Activated CD8-positive, alpha-beta memory T cell treated with anti-CD3 and anti-CD28 coated beads, Interleukin-2, amount 50 U/mL, for 24 hours (primary cell): ENCODE measurements around the gene SNAI3.
A peak's percentile ranks its signal among the peaks of the same experiment; 100 is the strongest.

Experiments
- DNase-seq: peaks from one replicate; pipeline ENCODE4 v3.0.0-alpha.2; 2020; ENCODE audit errors: extremely low read depth

The SNAI3 gene

GRCh38 chr16:88651276-88651988, 34.9 kb downstream of the SNAI3 start:
- no peak for DNase-seq

DNA sequence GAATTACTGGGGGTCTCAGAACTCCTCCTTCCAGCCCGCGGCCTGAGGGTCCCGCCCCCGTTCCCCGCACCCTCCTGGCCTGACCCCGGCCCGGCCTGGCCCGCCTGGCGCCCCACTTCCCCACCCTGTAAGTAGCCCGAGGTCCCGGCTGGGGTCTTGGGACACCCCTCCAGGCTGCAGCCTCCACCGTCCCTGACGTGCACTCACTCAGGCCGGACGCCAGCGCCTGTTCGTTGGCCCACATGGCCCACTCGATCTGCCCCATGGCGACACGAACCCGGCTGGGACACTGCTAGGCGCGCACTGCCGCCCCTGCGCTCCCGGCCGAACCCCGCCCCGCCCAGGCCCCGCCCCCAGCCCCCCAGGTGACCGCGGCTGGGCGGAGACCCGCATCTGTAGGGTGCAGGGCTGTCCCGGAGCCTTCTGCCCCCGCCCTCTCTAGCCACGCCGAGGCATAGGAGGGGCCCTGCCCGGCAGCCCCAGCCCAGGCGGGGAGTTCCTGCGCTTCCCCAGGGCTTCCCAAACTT, 35.5 kb downstream of the SNAI3 start, which contains the start of gene CYBA:
Gene CYBA (minus strand): TSS at position 305 of the 527 bp plus-strand sequence. CDS start 40 bp downstream, at position 265.
- peak; percentile 57 for DNase-seq

DNA sequence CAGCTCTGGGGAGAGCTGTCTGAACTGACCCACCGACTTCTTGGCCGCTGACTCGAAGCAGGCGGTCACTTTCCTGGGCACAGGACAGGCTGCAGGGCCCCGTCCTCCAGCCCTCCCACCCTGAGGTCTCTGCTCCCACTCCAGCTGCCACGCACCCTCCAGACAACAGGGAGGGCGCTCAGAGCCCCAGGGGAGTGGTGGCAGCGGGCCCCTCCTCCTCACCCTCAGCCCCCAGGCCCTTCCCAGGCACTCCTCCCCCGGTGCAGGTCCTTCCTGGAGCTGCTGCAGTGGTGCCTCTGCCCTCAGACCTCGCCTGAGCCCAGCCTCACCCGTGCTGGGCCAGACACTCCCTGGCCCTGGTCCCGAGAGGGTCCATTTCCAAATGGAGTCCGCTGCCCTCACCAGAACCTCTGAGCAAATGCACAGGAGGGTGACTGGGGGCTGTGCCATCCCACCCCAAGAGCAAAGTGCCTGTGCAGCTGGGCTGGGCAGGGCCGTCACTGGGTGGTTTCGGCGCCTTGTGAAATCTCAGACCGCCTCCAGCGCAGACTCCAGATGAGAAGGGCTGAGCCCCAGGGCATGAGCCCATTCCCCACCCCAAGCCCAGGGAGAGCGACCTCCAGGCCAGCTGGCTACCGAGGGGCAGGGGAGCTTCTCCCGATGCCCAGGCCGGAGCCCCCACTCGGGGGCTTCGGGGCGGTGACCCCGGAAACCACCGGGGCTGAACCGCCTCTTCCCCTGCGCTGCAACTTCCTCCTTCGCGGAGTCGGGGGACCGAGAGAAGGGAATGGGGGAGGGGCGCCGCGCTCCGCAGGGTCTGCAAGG, 36.2 kb downstream of the SNAI3 start:
- no peak for DNase-seq

- no peak for DNase-seq
Observed at GRCh38 chr16:88649195-88649923, 36.9 kb downstream of the SNAI3 start.

GRCh38 chr16:88647178-88648070, 38.9 kb downstream of the SNAI3 start:
- no peak for DNase-seq

GRCh38 chr16:88646345-88647034, 39.8 kb downstream of the SNAI3 start:
- no peak for DNase-seq

- DNase-seq = no peak
Observed at GRCh38 chr16:88645941-88646340, 40.4 kb downstream of the SNAI3 start.

GRCh38 chr16:88645455-88645854, 40.9 kb downstream of the SNAI3 start:
- DNase-seq = no peak

DNA sequence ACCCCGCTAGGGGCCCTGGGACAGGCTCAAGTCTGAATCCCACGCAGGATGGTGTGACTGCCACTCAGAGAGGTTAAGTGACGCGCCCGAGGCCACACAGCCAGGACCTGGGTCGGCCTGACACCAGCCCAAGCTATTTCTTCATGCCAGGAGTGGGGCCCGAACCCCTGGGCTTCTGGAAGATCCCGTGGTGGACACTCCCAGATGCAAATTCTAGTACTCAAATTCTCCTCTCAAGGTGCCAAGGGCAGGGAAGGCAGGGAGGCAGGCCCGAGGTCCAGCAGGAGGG, 42.7 kb downstream of the SNAI3 start:
- no peak for DNase-seq

DNA sequence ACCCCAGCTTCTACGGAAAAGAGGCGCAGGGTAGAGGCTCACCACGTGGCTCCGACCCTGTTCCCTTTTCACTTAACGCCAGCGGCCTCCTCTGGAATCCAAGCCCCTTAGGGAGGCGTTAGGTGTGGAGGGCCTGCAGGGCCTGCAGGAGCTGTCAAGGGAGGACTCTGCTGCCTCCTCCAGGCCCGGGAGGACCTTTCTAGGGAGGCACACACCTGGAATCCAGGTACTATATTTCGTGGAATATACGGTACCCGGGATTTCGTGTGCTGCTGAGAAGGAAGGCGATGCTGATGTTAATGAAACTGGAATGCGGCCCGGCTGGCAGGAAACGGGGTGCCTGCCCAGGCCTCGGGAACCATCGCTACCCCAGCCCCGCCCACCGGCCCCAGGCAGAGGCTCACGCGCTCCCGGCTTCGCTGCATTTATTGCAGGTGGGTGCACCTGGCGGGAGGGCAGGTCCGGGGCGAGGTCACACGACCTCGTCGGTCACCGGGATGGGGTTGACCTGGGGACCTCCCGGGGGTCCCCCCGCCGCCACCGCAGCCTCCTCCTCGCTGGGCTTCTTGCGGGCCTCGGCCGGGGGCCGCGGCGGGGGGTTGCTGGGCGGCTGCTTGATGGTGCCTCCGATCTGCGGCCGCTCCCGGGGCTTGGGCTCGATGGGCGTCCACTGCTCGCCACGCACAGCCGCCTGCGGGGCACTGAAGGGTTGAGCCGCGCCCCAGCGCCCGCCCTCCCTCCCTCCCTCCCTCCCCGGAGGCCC, 43.2 kb downstream of the SNAI3 start:
- no peak for DNase-seq

GRCh38 chr16:88640498-88641247, 45.6 kb downstream of the SNAI3 start:
- DNase-seq = no peak

DNA sequence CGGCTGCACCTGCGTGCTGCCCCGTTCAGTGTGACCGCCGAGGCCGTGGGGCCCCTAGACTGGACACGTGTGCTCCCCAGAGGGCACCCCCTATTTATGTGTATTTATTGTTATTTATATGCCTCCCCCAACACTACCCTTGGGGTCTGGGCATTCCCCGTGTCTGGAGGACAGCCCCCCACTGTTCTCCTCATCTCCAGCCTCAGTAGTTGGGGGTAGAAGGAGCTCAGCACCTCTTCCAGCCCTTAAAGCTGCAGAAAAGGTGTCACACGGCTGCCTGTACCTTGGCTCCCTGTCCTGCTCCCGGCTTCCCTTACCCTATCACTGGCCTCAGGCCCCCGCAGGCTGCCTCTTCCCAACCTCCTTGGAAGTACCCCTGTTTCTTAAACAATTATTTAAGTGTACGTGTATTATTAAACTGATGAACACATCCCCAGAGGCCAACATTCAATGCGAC, 46.2 kb downstream of the SNAI3 start:
- no peak for DNase-seq

GRCh38 chr16:88639231-88640038, 46.9 kb downstream of the SNAI3 start:
- no peak for DNase-seq

DNA sequence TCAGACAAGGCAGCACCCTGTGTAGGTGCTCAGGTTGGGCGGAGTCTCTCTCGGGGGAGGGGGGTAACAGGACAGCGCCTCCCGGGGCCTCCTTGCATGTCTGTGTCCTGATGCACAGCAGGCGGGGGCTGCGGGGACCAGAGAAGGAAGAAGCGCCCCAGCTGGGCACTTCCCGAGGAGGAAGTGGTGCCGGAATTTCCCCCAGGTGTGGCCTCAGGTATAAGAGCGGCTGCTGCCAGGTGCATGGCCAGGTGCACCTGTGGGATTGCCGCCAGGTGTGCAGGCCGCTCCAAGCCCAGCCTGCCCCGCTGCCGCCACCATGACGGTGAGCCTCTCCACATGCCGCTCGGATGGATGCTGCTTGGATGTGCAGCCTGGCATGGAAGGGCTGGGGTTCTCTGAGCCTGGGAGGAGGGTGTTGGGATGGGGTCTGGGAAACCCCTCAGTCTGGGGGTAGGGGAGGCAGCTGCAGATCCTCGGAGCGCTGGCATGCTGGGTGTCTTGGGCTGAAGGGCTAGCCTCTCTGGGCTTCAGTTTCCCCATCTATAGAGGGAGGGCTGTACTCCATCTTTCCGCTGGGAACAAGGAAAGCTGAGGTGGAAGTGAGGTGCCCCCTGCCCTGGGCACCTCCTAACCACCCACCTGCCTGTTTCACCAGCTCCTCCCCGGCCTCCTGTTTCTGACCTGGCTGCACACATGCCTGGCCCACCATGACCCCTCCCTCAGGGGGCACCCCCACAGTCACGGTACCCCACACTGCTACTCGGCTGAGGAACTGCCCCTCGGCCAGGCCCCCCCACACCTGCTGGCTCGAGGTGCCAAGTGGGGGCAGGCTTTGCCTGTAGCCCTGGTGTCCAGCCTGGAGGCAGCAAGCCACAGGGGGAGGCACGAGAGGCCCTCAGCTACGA, 47.7 kb downstream of the SNAI3 start, which contains the start of gene IL17C:
Gene IL17C (plus strand): TSS at position 250 of the 908 bp plus-strand sequence. CDS start 70 bp downstream, at position 320.
- no peak for DNase-seq

- DNase-seq = no peak
Observed at GRCh38 chr16:88636488-88637265, 49.6 kb downstream of the SNAI3 start.

DNA sequence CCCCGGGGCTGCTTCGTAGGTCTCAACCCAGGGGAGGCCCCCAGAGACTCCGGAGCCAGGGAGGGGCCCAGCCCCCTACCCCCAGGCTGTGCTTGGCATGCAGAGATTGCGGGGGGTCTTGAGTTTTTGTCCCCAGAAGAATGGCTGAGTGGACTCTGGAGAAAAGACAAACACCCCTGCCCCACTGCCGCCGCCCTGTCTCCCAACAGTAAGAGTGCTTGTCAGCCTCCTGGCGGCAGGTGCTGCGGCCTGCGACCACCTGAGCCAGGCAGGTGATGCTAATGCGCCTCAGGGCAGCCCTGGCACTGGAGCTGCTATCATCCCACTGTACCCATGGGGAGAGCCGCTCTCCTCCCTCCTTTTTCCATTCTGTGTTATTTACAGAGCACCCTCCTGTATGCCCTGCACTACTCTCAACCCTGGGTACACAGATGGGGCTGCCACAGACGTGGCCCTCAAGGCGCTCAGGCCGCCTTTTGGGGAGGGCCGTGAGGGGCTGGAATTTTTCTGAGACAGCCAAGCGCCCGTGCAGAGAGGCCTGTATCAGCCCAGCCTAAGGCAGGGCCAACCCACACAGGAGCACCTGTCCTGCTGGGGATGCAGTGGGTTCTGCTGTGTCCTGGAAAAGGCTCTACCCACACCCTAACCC, 50.5 kb downstream of the SNAI3 start:
- no peak for DNase-seq
